ENCODE results near the gene MTIF2. TPM values are rescaled to one million over a fixed set of nuclear protein-coding genes. Genes with fewer than 3 reads are reported as not detected.

Gene MTIF2
- total RNA-seq, 1 donor from 2014 or later, result 23.1 TPM

GRCh38 chr2:55204950-55205349 is 64.1 kb downstream of the MTIF2 start:
- no peaks in the 10 kb centered on the region for H3K27me3 ChIP-seq (ENCODE audit: insufficient read depth, low read length)
- H3K4me3 ChIP-seq (ENCODE audit: insufficient read depth, low read depth, low read length), result no peak overlapping the region
- H3K27me3 Mint-ChIP-seq (ENCODE audit: low read depth, unreplicated experiment), result no peaks in the 10 kb centered on the region
- no peak overlapping the region for H3K4me3 Mint-ChIP-seq (ENCODE audit: unreplicated experiment)
- no peaks in the 10 kb centered on the region for H3K9me3 ChIP-seq (ENCODE audit: insufficient read depth, low read depth, low read length)
- no peaks in the 10 kb centered on the region for H3K4me1 ChIP-seq (ENCODE audit: insufficient read depth, low read length)
- no peak overlapping the region for H2AFZ ChIP-seq (ENCODE audit: low read depth, low read length)
- peaks cover 2% of the 10 kb centered on the region for H3K36me3 ChIP-seq (ENCODE audit: insufficient read depth, low read length)
- H3K4me2 ChIP-seq (ENCODE audit: low read length), result no peak overlapping the region
- no peak overlapping the region for H3K27ac Mint-ChIP-seq (ENCODE audit: unreplicated experiment)
- TF ChIP-seq, protein P1, sequence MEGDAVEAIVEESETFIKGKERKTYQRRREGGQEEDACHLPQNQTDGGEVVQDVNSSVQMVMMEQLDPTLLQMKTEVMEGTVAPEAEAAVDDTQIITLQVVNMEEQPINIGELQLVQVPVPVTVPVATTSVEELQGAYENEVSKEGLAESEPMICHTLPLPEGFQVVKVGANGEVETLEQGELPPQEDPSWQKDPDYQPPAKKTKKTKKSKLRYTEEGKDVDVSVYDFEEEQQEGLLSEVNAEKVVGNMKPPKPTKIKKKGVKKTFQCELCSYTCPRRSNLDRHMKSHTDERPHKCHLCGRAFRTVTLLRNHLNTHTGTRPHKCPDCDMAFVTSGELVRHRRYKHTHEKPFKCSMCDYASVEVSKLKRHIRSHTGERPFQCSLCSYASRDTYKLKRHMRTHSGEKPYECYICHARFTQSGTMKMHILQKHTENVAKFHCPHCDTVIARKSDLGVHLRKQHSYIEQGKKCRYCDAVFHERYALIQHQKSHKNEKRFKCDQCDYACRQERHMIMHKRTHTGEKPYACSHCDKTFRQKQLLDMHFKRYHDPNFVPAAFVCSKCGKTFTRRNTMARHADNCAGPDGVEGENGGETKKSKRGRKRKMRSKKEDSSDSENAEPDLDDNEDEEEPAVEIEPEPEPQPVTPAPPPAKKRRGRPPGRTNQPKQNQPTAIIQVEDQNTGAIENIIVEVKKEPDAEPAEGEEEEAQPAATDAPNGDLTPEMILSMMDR (IDR thresholded peaks at IDR 0.05; ENCODE audit: insufficient read depth, low read depth, low read length), result no peak
- TF ChIP-seq EZH2 (IDR thresholded peaks at IDR 0.05; ENCODE audit: insufficient read depth, low read length), result no peak
- no peak overlapping the region for H3K9ac ChIP-seq (ENCODE audit: low read length)
- DNase-seq (ENCODE audit: low read depth), result no peak
- no peak for FAIRE-seq
- no peak overlapping the region for H3K27ac ChIP-seq (ENCODE audit: low read depth, low read length)
- no peaks in the 10 kb centered on the region for H3K79me2 ChIP-seq (ENCODE audit: insufficient read depth, low read length)
- H3K9me3 Mint-ChIP-seq (ENCODE audit: unreplicated experiment), result no peaks in the 10 kb centered on the region
- no peaks in the 10 kb centered on the region for H3K4me1 Mint-ChIP-seq (ENCODE audit: low read depth, unreplicated experiment)
- peaks cover 36% of the 10 kb centered on the region for H3K36me3 Mint-ChIP-seq (ENCODE audit: low read depth, unreplicated experiment)
- no peaks in the 10 kb centered on the region for H4K20me1 ChIP-seq (ENCODE audit: insufficient read depth, low read length)

- no peak overlapping the region for H3K9ac ChIP-seq (ENCODE audit: low read length)
- Mint-ChIP-seq H3K9me3 (ENCODE audit: unreplicated experiment) (peaks cover 2% of the 10 kb centered on the region), H3K27ac (ENCODE audit: unreplicated experiment) (no peak overlapping the region), H3K36me3 (ENCODE audit: low read depth, unreplicated experiment) (peaks cover 38% of the 10 kb centered on the region), H3K4me3 (ENCODE audit: unreplicated experiment) (no peak overlapping the region), H3K27me3 (ENCODE audit: low read depth, unreplicated experiment) (no peaks in the 10 kb centered on the region), H3K4me1 (ENCODE audit: low read depth, unreplicated experiment) (no peaks in the 10 kb centered on the region)
- no peak overlapping the region for H3K27ac ChIP-seq (ENCODE audit: low read depth, low read length)
- H3K4me1 ChIP-seq (ENCODE audit: insufficient read depth, low read length), result no peaks in the 10 kb centered on the region
- no peak for FAIRE-seq
- TF ChIP-seq, protein P1 (IDR thresholded peaks at IDR 0.05; ENCODE audit: insufficient read depth, low read depth, low read length), result no peak
- TF ChIP-seq EZH2 (IDR thresholded peaks at IDR 0.05; ENCODE audit: insufficient read depth, low read length), result no peak
- H3K27me3 ChIP-seq (ENCODE audit: insufficient read depth, low read length), result no peaks in the 10 kb centered on the region
- no peak overlapping the region for H3K4me2 ChIP-seq (ENCODE audit: low read length)
- H3K36me3 ChIP-seq (ENCODE audit: insufficient read depth, low read length), result peaks cover under 1% of the 10 kb centered on the region
- no peak overlapping the region for H3K4me3 ChIP-seq (ENCODE audit: insufficient read depth, low read depth, low read length)
- no peaks in the 10 kb centered on the region for H4K20me1 ChIP-seq (ENCODE audit: insufficient read depth, low read length)
- no peaks in the 10 kb centered on the region for H3K9me3 ChIP-seq (ENCODE audit: insufficient read depth, low read depth, low read length)
- H2AFZ ChIP-seq (ENCODE audit: low read depth, low read length), result no peak overlapping the region
- DNase-seq (ENCODE audit: low read depth), result no peak
- H3K79me2 ChIP-seq (ENCODE audit: insufficient read depth, low read length), result no peaks in the 10 kb centered on the region
Measured at GRCh38 chr2:55204536-55204935, 64.5 kb downstream of the MTIF2 start.

DNA sequence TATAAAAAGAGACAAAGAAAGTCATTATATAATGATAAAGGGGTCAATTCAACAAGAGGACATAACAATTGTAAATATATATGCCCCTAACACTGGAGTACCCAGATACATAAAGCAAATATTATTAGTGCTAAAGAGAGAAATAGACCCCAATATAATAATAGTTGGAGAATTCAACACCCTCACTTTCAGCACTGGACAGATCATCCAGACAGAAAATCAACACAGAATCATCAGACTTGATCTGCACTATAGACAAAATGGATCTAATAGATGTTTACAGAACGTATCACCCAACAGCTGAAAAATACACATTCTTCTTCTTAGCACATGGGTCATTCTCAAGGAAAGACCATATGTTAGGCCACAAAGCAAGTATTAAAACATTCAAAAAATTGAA is 68.6 kb downstream of the MTIF2 start:
- DNase-seq (ENCODE audit: low read depth) (no peak), FAIRE-seq (no peak)
- TF ChIP-seq EZH2 (IDR thresholded peaks at IDR 0.05; ENCODE audit: insufficient read depth, low read length), result no peak
- H3K4me1 ChIP-seq (ENCODE audit: insufficient read depth, low read length), result no peaks in the 10 kb centered on the region
- Mint-ChIP-seq H3K4me3 (ENCODE audit: unreplicated experiment) (no peak overlapping the region), H3K27me3 (ENCODE audit: low read depth, unreplicated experiment) (no peaks in the 10 kb centered on the region), H3K4me1 (ENCODE audit: low read depth, unreplicated experiment) (no peaks in the 10 kb centered on the region), H3K36me3 (ENCODE audit: low read depth, unreplicated experiment) (peaks cover 54% of the 10 kb centered on the region), H3K27ac (ENCODE audit: unreplicated experiment) (no peak overlapping the region), H3K9me3 (ENCODE audit: unreplicated experiment) (peaks cover 5% of the 10 kb centered on the region)
- no peak overlapping the region for H3K27ac ChIP-seq (ENCODE audit: low read depth, low read length)
- no peaks in the 10 kb centered on the region for H3K27me3 ChIP-seq (ENCODE audit: insufficient read depth, low read length)
- H3K36me3 ChIP-seq (ENCODE audit: insufficient read depth, low read length), result peaks cover 3% of the 10 kb centered on the region
- H2AFZ ChIP-seq (ENCODE audit: low read depth, low read length), result no peak overlapping the region
- no peak overlapping the region for H3K4me3 ChIP-seq (ENCODE audit: insufficient read depth, low read depth, low read length)
- no peaks in the 10 kb centered on the region for H3K79me2 ChIP-seq (ENCODE audit: insufficient read depth, low read length)
- no peak overlapping the region for H3K9ac ChIP-seq (ENCODE audit: low read length)
- H3K4me2 ChIP-seq (ENCODE audit: low read length), result no peak overlapping the region
- no peaks in the 10 kb centered on the region for H3K9me3 ChIP-seq (ENCODE audit: insufficient read depth, low read depth, low read length)
- H4K20me1 ChIP-seq (ENCODE audit: insufficient read depth, low read length), result no peaks in the 10 kb centered on the region
